MM.1S (cell line): ENCODE results near the gene SPIRE2.
"Not testable (repeated sequence)": the region's sequence is repeated elsewhere in the genome, so short reads cannot be mapped to it uniquely, and the experiment has no call there.

Experiments used
- EZH2 ChIP-seq: fragments of 300-600 bp; sonication (generic); optimal IDR thresholded peaks from 2 replicates; pipeline ENCODE3; 2017; ENCODE audit warnings: low read depth, mild to moderate bottlenecking, antibody characterized with exemption, low read length, mixed read lengths
- EZH2phosphoT487 ChIP-seq: fragments of 300-600 bp; sonication (generic); IDR thresholded peaks from 2 replicates; pipeline ENCODE4 v1.6.1; 2018; ENCODE audit warnings: antibody characterized with exemption, low read length
- TF ChIP-seq, protein P1 (sequence below): fragments of 300-600 bp; sonication (generic); IDR thresholded peaks from 2 replicates; pipeline ENCODE4 v1.5.1; 2016; ENCODE audit warnings: antibody characterized with exemption, low read length, mixed read lengths

GRCh38 chr16:89914642-89915285 is 86.5 kb downstream of the SPIRE2 start:
- TF ChIP-seq EZH2, EZH2phosphoT487: not testable (repeated sequence)
- TF ChIP-seq, protein P1, sequence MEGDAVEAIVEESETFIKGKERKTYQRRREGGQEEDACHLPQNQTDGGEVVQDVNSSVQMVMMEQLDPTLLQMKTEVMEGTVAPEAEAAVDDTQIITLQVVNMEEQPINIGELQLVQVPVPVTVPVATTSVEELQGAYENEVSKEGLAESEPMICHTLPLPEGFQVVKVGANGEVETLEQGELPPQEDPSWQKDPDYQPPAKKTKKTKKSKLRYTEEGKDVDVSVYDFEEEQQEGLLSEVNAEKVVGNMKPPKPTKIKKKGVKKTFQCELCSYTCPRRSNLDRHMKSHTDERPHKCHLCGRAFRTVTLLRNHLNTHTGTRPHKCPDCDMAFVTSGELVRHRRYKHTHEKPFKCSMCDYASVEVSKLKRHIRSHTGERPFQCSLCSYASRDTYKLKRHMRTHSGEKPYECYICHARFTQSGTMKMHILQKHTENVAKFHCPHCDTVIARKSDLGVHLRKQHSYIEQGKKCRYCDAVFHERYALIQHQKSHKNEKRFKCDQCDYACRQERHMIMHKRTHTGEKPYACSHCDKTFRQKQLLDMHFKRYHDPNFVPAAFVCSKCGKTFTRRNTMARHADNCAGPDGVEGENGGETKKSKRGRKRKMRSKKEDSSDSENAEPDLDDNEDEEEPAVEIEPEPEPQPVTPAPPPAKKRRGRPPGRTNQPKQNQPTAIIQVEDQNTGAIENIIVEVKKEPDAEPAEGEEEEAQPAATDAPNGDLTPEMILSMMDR: not testable (repeated sequence)
